Measurements from ENCODE around the gene THSD4. TPM values are rescaled to one million over a fixed set of nuclear protein-coding genes. Genes with fewer than 3 reads are reported as not detected.

THSD4 gene
- total RNA-seq, 2 experiments from 2014 or later, result not detected

- Mint-ChIP-seq H3K27ac (no peak overlapping the region), H3K4me3 (no peak overlapping the region)
- CTCF ChIA-PET, result no interaction called here
These were observed 704.9 kb downstream of the THSD4 start for GRCh38 chr15:71820127-71820526.

DNA sequence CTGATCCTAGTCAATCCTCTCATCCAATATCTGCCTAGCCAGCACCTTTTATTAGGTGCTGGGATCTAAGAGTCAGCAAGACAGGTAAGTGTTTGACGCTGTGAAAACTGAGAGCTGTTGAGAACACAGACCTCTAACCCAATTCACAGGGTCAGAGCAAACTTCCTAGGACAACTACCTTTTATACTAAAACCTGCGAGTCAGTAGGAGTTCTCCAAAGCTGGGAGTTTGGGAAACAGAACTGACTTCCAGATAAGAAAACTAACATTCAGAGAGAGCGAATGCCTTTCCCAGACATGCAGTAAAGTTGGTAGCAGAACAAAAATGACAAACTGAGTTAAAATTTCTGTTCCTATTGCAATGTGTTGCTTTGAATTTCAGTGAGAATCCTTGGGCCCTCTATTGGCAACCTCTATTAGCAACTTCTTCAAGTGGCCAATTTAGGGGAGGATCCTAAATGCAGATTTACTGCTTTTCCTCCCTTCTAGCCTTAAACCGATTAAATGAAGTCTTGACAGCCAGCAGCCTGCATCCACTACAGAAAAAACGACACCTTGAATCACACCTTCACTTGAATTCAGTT, 706.4 kb downstream of the THSD4 start:
- peaks cover 49% of the 10 kb centered on the region for H3K36me3 Mint-ChIP-seq

More at GRCh38 chr15:71820127-71820526, 704.9 kb downstream of the THSD4 start:
- no peaks in the 10 kb centered on the region for H3K4me1 Mint-ChIP-seq (ENCODE audit: low read depth)
- H3K27me3 Mint-ChIP-seq, result no peaks in the 10 kb centered on the region
- intact Hi-C loops (cut with micrococcal nuclease), result no loop called here
- H3K36me3 Mint-ChIP-seq, result peaks cover 34% of the 10 kb centered on the region
- POLR2A ChIA-PET, result no interaction called here
- DNase-seq, result no peak
- H3K9me3 Mint-ChIP-seq, result peaks cover 61% of the 10 kb centered on the region

DNA sequence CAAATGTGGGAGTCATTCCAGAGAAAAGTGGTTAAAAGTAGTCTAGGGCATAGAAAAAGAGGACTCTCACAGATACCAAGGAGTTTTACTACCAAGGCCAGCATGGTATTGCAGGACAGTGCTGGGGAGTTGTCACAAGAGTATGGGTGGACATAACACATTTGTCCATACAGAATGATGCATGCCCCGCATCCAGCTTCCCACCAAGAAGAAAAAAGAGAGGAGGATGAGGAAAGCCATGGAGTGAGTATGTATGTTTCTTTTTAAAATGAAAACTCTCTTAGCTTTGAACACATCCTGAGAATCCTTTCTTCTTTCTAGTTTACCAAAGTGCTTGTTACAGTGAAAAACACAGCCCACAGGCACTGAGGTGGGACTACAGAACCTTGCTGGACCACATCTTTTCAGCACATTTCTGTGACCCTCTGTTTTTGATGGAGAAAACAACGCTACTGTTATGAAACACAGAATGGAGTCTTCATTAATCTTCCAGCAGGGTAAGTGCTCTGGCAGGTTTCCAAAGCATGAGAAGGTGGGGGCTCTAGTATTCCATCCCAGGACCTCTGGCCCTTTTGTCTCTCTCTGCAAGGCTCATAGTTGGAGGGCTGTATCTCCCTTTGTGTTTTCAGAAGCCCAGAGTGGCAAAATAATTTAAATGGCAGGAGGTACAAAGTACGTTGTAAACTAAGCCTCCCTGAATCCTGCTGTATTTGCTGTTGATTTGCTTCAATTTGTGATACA, 707.8 kb downstream of the THSD4 start:
- no peaks in the 10 kb centered on the region for H3K4me1 Mint-ChIP-seq (ENCODE audit: low read depth)
- CTCF ChIA-PET, result no interaction called here
- H3K9me3 Mint-ChIP-seq, result peaks cover 61% of the 10 kb centered on the region
- DNase-seq, result no peak
- H3K36me3 Mint-ChIP-seq, result peaks cover 64% of the 10 kb centered on the region
- no peaks in the 10 kb centered on the region for H3K27me3 Mint-ChIP-seq
- H3K27ac Mint-ChIP-seq, result no peak overlapping the region
- intact Hi-C loops (cut with micrococcal nuclease), result no loop called here
- POLR2A ChIA-PET, result no interaction called here
- no peak overlapping the region for H3K4me3 Mint-ChIP-seq

More for the DNA sequence above, 706.4 kb downstream of the THSD4 start:
- Mint-ChIP-seq H3K4me1 (ENCODE audit: low read depth) (no peaks in the 10 kb centered on the region), H3K9me3 (peaks cover 62% of the 10 kb centered on the region), H3K27ac (no peak overlapping the region), H3K4me3 (no peak overlapping the region), H3K27me3 (no peaks in the 10 kb centered on the region)
- intact Hi-C loops (cut with micrococcal nuclease), result no loop called here
- POLR2A ChIA-PET, result no interaction called here
- DNase-seq, result no peak
- CTCF ChIA-PET, result no interaction called here

- DNase-seq, result no peak
- no peak overlapping the region for H3K4me3 Mint-ChIP-seq
- CTCF ChIA-PET, result interaction anchor here (0.6 kb wide), 1 partner anchor 81 kb away, joined by 3 read pairs; no protein-coding TSS in a partner anchor
- H3K27me3 Mint-ChIP-seq, result no peaks in the 10 kb centered on the region
- no peak overlapping the region for H3K27ac Mint-ChIP-seq
- H3K4me1 Mint-ChIP-seq (ENCODE audit: low read depth), result no peaks in the 10 kb centered on the region
- POLR2A ChIA-PET, result no interaction called here
- H3K9me3 Mint-ChIP-seq, result peaks cover 55% of the 10 kb centered on the region
- intact Hi-C loops (cut with micrococcal nuclease), result no loop called here
- H3K36me3 Mint-ChIP-seq, result peaks cover 71% of the 10 kb centered on the region
These were observed 708.5 kb downstream of the THSD4 start for GRCh38 chr15:71823801-71824200.

- intact Hi-C loops (cut with micrococcal nuclease), result no loop called here
- DNase-seq, result no peak
- no peak overlapping the region for H3K27ac Mint-ChIP-seq
- H3K4me3 Mint-ChIP-seq, result no peak overlapping the region
- POLR2A ChIA-PET, result no interaction called here
- no peaks in the 10 kb centered on the region for H3K4me1 Mint-ChIP-seq (ENCODE audit: low read depth)
- peaks cover 43% of the 10 kb centered on the region for H3K9me3 Mint-ChIP-seq
- peaks cover 84% of the 10 kb centered on the region for H3K36me3 Mint-ChIP-seq
- CTCF ChIA-PET, result interaction anchor here (1.5 kb wide), 1 partner anchor 23 kb away, joined by 4 read pairs; no protein-coding TSS in a partner anchor
- H3K27me3 Mint-ChIP-seq, result no peaks in the 10 kb centered on the region
These were observed 709.9 kb downstream of the THSD4 start for GRCh38 chr15:71825021-71825730.

DNA sequence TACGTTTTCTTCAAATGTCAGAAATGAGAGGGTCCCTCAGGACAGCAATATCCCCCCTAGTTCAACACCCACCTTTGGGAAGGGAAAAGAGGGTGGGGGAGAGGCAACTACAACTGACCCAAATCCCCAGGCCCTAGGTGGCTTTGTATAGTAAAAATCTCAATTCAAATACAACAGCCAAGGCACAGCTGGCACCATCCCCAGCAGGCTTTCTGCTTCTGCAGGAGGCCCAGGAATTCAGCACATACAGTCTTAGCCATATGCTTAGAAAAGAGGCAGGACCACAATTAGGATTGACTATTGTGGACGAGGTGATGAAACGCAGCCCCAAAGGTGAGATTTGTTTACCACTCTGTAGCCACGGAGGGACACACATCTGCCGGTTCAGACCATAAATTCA, 710.9 kb downstream of the THSD4 start:
- intact Hi-C loops (cut with micrococcal nuclease), result no loop called here
- Mint-ChIP-seq H3K27ac (no peak overlapping the region), H3K36me3 (peaks cover 88% of the 10 kb centered on the region), H3K27me3 (no peaks in the 10 kb centered on the region), H3K9me3 (peaks cover 36% of the 10 kb centered on the region), H3K4me3 (no peak overlapping the region), H3K4me1 (ENCODE audit: low read depth) (no peaks in the 10 kb centered on the region)
- ChIA-PET CTCF (interaction anchor here (1.5 kb wide), 1 partner anchor 24 kb away, joined by 4 read pairs; no protein-coding TSS in a partner anchor), POLR2A (no interaction called here)
- no peak for DNase-seq

DNA sequence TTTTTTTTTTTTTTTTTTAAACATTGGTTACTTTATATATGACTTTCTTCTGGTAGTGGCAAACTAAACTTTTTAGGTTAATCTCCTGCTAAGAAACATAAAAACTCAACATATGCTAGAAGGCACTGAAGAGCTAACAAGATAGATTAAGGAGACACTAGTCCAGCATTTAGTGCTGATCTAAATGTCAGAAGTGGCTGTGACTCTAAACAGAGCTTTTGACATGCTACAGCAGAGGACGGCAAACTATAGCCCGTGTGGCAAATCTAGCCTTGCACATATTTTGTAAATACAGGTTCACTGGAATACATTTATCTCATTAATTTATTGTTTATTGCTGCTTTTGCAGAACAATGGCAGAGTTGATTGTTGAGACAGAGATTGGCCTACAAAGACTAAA, 715.7 kb downstream of the THSD4 start:
- H3K4me3 Mint-ChIP-seq, result no peak overlapping the region
- intact Hi-C loops (cut with micrococcal nuclease), result no loop called here
- CTCF ChIA-PET, result no interaction called here
- H3K27me3 Mint-ChIP-seq, result no peaks in the 10 kb centered on the region
- no peak overlapping the region for H3K27ac Mint-ChIP-seq
- peaks cover 4% of the 10 kb centered on the region for H3K9me3 Mint-ChIP-seq
- DNase-seq, result no peak
- POLR2A ChIA-PET, result no interaction called here
- H3K36me3 Mint-ChIP-seq, result peaks cover 51% of the 10 kb centered on the region
- H3K4me1 Mint-ChIP-seq (ENCODE audit: low read depth), result no peaks in the 10 kb centered on the region

Other genes with a start within 250 kb of the THSD4 start
- gene THAP10, start 223.0 kb upstream of the THSD4 start, total RNA-seq, result under 1 TPM; 0.19 to 0.51 TPM
- gene LRRC49, start 222.6 kb upstream of the THSD4 start, total RNA-seq, result under 1 TPM; 0.26 to 0.46 TPM

All from activated CD4-positive, alpha-beta memory T cell treated with anti-CD3 and anti-CD28 coated beads for 36 hours (primary cell).